WI38 (cell line): ENCODE measurements around the gene PA2G4.

Experiments
- H3K4me3 ChIP-seq: 2 replicates; pipeline ENCODE4 v1.5.1; 2011; ENCODE audit warnings: low read depth, mild to moderate bottlenecking, control low read depth, low read length
- TF ChIP-seq, protein P1 (sequence below): IDR thresholded peaks from 2 replicates; pipeline ENCODE4 v1.5.1; 2012; ENCODE audit warnings: low read depth, mild to moderate bottlenecking, control low read depth, low read length

Gene PA2G4

DNA sequence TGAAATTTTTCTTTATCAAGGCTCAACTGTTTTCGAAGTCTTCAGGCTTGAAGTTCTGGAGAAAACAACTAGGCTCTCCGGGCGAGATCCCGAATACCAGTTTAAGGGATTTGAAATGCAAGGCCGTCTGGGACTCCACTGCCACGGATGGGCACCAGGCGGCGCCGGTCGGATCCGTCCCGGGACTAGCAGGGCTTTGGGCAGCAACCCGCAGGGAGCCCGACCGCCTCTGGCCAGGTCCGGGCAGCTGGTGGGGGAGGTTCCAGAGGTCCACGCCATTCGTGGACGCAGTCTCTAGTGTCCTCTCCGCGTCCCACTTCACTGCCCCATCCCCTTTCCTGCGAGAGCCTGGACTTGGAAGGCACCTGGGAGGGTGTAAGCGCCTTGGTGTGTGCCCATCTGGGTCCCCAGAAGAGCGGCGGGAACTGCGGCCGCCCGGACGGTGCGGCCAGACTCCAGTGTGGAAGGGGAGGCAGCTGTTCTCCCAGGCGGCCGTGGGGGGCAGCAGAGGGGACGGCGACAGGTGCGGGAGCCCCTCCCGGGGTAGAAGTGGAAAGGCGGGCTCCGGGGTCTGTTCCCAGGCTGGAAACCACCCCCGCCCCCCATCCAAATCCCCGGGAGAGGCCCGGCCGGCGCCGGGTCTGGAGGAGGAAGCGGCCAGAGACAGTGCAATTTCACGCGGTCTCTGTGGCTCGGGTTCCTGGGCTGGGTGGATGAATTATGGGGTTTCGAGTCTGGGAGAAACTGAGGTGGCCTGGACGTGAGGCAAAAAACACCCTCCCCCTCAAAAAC, 25.2 kb upstream of the PA2G4 start:
- H3K4me3 ChIP-seq: peak overlapping the region; percentile 70
- TF ChIP-seq, protein P1, sequence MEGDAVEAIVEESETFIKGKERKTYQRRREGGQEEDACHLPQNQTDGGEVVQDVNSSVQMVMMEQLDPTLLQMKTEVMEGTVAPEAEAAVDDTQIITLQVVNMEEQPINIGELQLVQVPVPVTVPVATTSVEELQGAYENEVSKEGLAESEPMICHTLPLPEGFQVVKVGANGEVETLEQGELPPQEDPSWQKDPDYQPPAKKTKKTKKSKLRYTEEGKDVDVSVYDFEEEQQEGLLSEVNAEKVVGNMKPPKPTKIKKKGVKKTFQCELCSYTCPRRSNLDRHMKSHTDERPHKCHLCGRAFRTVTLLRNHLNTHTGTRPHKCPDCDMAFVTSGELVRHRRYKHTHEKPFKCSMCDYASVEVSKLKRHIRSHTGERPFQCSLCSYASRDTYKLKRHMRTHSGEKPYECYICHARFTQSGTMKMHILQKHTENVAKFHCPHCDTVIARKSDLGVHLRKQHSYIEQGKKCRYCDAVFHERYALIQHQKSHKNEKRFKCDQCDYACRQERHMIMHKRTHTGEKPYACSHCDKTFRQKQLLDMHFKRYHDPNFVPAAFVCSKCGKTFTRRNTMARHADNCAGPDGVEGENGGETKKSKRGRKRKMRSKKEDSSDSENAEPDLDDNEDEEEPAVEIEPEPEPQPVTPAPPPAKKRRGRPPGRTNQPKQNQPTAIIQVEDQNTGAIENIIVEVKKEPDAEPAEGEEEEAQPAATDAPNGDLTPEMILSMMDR: peak; percentile 86

DNA sequence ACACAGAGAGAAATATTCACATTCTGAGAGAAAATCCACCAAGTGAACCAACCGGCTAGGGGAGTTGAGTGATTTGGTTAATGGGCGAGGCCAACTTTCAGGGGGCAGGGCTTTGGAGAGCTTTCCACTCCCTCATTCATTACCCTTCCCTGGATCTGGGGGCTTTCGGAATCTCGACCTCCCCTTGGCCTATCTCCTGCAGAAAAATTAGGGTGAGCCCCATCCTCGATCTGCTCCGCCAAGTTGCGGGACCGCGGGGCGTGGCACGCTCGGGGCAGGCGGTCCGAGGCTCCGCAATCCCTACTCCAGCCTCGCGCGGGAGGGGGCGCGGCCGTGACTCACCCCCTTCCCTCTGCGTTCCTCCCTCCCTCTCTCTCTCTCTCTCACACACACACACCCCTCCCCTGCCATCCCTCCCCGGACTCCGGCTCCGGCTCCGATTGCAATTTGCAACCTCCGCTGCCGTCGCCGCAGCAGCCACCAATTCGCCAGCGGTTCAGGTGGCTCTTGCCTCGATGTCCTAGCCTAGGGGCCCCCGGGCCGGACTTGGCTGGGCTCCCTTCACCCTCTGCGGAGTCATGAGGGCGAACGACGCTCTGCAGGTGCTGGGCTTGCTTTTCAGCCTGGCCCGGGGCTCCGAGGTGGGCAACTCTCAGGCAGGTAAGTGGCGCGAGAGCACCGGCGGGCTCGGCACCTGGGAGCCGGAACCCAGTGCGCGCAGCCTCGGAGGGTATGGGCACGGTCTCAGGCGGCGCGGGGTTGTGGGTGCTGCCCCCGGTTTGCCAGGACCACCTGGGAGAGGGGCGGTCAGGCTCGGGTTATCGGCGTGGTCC, 24.4 kb upstream of the PA2G4 start, which contains the start of gene ERBB3:
Gene ERBB3 (plus strand): TSS at position 443 of the 833 bp plus-strand sequence. CDS start 136 bp downstream, at position 579.
- peak within 1 kb of the TSS; percentile 70 for H3K4me3 ChIP-seq
- TF ChIP-seq, protein P1: no peak

DNA sequence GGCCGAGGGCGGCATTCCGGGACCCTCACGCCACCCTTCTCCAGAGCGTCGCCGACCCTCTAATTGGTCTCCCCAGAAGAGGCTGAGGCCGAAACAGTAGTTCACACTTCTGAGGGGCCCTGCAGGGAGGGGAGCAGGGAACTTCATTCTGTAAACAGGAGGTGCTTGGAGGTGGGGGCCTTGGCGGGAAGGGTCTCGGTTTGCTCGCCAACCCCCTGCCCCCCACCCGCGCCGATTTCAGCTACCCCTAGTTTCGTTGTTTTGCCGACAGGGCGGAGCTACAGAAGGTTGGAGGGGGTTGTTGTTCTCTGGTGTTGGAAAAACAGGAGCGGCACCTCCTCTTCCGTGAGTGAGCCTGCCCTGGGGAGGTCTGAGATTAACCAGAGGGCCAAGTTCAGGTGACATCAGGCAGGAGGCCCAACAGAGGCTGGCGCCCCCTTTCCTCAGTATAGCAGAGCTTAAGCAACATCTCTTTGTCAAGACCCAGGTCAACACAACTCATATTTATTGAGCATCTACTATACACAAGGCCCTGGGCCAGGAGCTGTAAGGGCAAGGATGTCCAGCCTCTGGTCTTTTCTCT, 23.7 kb upstream of the PA2G4 start:
- TF ChIP-seq, protein P1: no peak
- peak overlapping the region; percentile 70 for H3K4me3 ChIP-seq

DNA sequence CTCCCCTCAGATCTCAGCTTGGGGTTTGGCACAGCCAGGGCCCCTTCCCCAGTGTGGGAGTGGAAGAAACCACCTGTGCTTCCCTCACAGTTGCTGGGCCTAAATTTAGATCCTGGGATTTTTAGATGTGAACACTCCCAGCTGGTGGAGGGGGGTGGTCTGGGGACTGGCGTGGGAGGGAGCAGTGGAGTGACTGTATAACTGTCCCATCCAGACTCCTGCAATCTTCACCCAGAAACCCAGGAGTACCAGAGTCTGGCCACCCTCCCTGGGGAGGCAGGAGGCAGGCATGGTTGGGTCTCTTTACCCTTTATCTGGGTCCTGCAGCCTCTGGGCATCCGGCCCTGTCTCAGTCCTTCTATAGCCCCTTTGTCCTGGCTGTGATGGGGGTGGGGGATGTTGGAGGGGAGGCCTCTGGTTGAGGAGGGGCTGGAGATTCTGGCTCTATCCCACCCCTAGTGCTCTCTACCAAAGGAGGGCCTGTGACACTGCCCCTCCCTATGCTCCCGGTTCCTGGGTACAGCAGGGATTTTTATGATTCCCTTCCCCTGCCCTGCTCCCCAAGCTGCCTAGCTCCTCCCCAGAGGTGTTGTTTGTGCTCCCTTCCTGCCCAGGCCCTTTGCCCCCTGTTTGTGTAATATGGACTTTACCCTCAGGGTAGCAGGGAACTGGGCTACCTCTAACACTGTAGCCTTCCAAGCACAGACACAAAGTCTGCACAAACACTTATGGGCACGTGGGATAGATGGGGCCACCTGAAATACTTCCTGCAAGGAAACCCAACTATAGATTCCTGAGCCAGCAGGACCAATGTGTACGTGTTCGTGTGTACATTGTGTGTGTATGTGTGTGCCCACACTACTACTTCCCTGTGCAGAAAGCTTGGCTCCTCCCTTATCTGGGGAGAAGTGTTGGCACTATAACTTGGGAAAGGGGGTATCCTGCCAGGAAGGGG, 22.7 kb upstream of the PA2G4 start:
- no peak overlapping the region for H3K4me3 ChIP-seq
- TF ChIP-seq, protein P1: no peak

DNA sequence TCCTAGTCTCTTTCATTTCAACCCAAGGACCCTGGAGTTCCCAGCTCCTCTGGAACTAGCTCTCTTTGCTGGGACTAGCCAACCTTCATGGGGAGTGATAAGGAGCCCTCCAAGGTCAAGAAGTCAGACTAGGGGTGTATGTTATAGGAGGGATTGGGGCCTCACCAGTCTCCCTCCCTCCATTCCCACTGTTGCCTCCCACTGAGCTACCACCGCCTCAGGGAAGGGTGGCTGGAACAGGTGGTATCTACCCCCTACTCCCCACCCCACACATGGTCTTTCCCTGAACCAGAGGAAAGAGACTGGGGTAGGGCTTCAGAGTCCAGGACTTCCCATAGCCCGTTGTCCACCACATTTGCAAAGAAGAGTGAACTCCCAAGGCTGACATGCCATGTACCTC, 22.0 kb upstream of the PA2G4 start:
- no peak overlapping the region for H3K4me3 ChIP-seq
- TF ChIP-seq, protein P1: no peak

DNA sequence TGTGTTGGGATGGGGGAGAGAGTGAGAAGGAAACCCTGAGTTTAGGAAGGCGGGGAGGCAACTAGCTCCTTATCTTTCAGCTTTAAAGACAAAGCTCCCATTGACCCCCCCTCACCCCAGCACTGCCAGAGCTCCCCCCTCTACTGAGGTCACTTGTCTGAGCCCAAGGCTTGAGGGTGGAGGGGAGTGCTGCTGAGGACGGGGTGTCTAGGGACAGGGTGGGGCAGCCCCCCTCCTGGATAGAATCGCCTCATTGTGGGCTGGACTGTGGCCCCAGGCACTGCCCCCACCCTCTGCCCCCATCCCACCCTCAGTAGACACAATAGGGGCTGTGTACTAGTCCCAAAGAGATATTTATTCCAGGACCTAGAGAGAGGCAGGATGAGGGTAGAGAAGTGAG, 21.4 kb upstream of the PA2G4 start:
- TF ChIP-seq, protein P1: no peak
- no peak overlapping the region for H3K4me3 ChIP-seq
